HG03103 (cell line): ENCODE results near the gene BDH2.

Source experiments
- ATAC-seq: cut with Tn5 transposase; IDR thresholded peaks from one replicate; pipeline ENCODE4 v1.9.1; 2021; ENCODE audit warnings: low read depth; ENCODE audit not compliant: unreplicated experiment

Gene BDH2

DNA sequence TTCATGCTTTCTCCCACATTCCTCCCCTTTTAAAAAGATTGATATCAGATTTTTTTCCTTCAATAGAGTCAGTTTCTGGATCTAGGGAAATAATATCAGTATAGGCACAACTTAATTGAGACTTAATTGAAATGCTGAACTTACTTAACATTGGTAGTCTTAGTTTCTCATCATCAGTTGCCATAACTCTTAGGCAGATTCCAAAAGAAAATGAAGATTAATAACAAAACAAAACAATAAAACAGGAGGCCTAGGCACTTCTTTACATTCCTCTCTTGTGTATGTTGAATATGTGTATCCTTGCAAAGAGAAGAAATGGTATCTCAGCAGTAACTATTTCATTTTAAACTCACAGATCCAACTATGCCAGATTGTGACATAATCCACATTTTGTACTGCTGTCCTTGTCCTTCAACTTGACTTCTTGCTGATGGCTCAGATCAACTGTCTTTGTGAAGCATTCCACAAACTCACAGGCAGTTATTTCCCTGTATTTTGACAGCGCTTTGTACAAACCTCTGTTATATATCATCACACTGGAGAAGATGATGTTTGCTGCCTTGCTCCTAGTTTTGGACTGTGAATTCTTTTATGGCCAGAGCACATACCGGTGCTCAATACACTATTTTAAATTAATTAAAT, 14.0 kb downstream of the BDH2 start:
- no peak for ATAC-seq

DNA sequence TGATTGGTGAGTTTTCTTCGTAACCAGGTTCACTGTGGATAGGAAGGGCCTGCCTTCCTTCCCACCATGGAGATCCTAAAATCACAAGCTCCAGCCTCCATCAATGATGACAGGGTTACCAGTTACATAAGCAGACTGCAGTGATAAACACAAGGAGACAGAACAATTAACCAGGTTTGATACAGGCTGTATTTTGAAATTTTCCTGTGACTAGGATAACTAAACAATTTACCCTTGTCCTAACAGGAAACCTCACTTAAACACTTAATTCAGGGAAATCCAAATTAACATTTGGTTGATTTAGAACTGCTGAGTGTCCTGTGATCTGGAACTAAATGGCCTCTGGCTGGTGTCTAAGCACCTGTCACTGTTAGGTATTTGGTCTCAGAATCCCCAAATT, 20.0 kb downstream of the BDH2 start:
- no peak for ATAC-seq

DNA sequence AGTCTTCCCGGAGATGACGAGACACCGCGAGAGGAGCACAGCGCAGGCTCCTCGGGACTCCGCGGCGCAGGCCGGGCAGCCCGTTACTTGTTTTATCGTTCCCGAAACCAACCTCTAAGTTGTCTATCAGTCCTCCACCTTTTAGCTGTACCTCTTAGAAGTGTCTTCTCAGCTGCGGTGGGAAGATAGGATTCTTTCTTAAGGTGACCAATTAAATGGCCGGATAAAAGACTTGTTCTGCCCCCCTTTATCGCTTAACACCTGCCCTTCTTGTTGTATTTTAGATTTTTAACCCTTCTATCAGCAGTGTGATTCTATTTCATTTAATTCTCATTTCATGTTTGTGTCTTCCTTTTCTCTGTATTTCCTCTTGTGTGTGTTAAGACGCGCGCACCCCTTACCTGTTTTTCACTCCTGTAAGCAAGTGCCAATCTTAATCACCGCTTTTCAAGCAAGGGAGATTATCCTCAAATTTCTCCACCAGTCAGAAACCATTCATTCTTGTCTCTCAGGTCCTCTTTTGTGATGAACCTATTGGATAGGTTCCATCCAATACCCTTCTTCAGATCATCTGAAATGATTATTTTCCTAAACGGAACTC, 22.8 kb downstream of the BDH2 start, which contains the start of gene SLC9B2:
Gene SLC9B2 (minus strand): TSS at position 15 of the 601 bp plus-strand sequence. CDS start 9,211 bp downstream, outside the sequence.
- ATAC-seq = peak; percentile 34

DNA sequence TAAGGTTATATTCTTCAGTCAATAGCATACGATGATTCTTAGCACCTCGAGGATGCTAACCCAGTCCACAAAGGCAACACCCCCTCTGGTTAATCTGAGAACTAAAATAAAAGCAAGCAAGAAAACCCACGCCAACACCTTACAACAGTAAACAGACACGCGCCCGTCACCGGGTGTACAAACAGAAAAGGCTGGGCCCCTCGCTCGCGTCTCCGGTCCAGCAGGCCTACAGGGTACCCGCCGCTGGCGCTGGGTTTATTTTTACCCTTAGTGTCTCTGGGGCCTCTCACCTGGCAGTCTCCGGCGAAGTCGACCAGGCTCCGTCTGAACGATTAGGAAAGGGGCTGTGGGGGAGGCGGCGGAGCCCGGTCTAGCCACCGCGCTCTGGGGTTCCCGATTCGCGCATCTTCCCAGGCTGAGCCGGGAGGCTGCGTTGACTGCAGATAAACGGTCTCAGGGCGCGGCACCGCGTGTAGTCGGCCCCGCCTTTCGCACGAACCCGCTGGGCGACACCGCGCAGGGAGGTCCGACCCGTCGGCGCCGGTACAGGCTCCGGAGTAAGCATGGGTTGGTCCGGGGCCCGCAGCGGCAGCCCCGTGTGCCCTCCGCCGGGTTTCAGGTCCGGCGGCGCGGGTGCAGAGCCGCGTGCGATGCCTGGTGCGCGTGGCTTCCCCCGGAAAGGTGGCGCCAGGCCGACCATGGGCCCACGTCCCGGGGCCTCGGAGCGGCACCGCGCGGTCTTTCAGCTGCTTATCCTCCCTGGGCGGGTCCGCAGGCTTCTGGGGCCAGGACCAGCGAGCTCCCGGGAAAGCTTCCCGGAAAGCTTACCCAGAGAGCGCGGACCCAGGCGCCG, 23.5 kb downstream of the BDH2 start:
- ATAC-seq = peak; percentile 43

DNA sequence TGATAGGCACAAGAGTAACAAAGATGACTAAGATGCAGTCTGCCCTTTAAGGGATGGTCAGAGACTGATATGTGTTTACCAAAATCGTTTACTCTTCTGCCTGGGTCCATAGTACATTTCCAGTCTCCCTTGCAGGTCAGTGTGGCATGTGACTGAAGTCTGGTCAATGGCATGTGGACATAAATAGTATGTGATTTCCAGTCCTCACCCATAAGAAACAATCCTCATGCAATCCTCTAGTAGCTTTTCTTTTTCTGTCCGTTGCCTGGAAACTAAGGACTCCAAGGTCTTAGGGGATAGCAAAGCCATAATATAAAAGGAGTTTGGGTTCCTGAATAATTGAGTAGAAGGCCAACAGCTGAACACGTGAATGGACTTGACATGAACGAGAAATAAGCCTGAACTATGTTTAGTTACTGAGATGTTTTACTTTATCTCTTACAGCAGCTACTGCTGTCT, 24.2 kb downstream of the BDH2 start:
- no peak for ATAC-seq

DNA sequence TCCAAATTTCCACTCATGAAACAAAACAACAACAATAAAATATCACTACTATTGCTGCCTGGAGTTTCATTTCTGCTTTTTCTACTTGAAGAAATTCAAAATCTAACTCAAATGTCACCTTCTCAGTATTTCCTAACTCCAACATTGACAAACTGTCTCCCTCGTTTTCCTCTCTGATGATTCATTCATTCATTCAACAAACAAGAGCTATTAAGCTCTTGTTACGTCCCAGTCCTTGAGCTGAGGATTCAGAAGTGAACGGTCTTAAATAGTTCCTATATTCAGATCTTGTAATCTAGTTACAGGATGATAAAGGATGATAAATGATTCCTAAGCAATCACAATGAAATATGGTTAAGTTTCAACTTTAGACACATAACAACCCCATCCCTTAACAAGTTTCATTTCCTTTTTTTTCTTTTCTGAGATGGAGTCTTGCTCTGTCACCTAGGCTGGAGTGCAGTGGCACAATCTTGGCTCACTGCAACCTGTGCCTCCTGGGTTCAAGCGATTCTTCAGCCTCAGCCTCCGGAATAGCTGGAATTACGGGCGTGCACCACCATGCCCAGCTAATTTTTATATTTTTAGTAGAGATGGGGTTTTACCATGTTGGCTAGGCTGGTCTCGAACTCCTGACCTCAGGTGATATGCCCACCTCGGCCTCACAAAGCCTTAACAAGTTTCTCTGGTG, 24.7 kb downstream of the BDH2 start:
- no peak for ATAC-seq

DNA sequence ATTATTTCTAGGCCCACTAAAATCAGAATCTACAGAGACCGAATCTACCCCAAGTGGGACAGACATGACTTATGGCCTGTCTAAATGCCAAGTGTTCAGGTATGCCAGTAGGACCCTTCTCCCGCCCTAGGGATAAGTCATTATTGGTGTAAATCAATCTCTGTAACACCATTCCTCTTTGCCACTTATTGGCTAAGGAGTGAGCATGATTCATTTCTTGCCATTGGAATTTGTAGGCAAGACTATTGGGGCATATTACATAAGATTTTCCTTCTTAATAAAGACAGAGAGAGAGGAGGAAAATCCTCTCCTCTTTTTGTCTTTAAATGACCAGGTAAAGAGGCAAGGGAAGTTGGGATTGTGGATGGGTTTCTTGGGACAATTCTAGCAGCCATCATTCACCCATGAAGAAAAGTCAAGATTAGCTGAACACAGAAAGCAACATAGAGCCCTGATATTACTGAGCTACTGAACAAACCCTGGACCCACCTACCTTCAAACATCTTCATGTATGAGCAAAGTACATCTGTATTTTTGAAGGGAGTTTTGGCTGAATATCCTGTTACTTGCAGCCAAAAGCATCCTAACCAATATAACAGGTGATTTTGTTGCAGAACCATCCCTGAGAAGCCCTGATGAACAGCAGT, 25.7 kb downstream of the BDH2 start:
- no peak for ATAC-seq

DNA sequence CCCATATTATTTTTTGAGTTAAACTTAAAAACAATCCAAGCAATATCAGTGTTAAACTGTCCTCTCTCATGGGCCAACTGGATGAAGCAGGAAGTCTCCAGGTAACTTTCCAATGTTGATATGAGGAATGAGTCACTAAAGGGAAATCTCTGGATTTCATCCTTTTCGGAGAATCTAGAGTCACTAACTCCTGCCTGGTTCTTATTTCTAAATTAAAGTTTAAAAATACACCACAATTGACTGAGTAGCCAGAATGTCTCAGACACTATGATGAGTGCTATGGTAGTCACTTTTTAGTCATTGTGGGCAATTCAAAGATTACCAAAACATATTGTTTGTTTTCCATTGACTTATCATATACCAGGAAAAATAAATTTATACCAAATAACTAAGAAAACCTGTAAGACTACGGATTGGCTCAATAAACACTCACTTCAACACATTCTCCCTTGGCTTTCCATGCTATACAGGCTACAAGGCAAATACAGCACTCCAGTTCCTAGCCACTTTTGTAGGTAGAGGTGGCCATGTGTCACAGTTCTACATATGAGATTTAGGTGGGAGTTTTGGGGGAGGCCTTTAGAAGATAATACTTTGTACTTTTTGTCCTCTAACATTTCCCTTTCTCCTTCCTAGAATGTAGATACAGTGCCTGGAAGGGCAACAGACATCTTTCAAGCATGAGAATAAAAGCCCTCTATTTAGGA, 31.6 kb downstream of the BDH2 start:
- ATAC-seq = no peak

DNA sequence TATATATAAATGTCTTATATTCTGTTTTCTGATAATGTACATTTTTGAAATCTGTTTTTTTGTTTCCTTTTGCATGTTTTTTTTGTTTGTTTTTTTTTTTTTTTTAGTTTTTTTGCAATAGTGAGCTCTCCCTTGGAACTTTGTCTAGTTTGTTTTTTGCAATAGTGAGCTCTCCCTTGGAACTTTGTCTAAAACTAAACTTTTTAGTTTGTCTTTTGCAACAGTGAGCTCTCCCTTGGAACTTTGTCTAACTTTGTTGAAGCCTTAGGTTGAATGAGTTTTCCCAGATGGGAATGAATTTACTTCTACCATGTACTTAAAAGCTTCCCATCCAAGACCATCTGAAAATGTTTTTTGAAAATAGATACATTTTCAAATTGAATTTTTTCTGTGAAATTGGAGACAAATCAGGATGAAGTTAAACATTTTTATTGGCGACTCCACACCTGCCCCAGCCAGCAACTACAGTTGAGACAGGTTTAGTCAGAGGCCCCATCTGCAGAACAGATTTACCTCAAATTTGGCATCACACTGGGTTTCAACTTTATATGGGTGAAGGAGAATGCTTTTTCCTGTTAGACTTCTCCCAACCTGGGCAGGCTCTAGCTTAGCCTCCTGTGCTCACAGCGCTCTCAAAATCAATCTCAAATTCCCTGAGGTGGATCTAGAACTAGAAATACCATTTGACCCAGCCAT, 39.0 kb downstream of the BDH2 start:
- ATAC-seq = no peak

DNA sequence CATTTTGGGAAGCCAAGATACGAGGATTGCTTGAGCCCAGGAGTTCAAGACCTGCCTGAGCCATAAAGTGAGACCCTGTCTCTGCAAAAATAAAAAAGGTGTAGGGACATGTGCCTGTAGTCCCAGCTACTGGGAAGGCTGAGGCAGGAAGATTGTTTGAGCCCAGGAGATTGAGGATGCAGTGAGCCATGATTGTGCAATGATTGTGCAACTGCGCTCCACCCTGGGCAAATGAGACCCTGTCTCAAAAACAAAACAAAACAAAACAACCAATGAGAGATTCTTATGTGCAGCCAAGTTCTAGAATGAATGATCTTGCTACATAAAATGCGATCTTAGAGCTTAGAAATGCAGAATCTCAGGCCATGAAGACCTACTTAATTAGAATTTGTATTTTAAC, 45.6 kb downstream of the BDH2 start:
- ATAC-seq = no peak

DNA sequence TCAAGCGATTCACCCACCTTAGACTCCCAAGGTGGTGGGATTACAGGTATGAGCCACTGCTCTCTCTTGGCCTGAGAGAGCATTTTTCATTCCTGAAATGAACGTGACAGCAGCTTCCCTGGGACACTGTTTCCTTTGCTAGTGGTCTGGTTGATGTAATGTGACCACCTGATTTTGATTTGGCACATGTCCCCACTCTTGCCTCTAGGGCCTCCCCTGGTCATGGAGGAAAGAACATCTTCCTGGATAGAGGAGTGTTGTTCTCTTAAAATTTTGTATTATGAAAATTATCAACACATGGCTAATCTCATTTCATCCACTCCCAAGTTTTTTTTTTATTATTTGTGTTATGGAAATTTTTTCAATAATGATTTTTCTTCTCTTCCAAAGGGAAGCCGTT, 46.9 kb downstream of the BDH2 start:
- ATAC-seq = no peak

DNA sequence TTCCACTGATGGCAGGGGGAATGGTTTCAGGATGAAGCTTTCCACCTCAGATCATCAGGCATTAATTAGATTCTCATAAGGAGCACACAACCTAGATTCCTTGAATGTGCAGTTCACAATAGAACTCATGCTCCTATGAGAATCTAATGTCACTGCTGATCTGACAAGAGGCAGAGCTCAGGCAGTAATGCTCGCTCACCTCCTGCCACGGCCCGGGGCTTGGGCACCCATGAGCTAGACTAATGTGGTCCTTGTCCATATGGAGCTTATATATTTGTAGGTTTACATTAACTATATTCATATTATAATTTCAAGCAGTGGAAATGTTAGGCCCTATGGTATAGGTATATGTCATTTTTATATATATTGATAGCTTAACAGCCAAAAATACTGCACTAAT, 47.5 kb downstream of the BDH2 start:
- no peak for ATAC-seq

DNA sequence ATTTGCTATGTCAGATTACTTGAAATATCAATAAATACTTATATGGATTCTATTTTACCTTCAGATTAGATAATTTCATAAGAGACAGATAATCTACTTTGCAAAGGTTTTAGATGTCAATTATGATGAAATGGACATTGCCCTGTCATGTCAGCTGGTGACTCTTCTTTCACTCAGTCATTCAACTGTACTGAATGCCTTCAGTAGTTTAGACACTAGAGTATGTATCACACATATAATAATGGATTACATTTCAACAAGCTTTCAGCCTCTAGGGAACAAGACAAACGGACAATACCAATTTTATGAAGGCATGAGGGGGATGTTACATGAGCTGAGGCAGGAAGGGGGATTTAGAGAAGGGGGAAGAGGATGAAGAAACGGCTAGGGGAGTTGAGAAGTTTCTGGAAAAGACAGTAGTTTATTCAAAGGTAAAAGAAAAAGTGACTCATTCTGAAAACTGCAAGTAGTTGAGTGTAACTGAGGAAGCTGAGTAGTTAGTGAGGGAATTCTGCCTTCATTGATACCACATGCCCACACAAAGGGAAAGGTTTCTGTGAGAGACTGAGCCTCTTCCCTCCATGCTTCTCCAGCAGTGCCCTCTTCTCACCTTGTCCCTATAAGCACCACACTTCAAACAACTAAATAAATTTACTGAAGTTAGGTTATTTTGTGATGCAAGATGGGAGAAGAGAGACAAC, 48.7 kb downstream of the BDH2 start:
- no peak for ATAC-seq

DNA sequence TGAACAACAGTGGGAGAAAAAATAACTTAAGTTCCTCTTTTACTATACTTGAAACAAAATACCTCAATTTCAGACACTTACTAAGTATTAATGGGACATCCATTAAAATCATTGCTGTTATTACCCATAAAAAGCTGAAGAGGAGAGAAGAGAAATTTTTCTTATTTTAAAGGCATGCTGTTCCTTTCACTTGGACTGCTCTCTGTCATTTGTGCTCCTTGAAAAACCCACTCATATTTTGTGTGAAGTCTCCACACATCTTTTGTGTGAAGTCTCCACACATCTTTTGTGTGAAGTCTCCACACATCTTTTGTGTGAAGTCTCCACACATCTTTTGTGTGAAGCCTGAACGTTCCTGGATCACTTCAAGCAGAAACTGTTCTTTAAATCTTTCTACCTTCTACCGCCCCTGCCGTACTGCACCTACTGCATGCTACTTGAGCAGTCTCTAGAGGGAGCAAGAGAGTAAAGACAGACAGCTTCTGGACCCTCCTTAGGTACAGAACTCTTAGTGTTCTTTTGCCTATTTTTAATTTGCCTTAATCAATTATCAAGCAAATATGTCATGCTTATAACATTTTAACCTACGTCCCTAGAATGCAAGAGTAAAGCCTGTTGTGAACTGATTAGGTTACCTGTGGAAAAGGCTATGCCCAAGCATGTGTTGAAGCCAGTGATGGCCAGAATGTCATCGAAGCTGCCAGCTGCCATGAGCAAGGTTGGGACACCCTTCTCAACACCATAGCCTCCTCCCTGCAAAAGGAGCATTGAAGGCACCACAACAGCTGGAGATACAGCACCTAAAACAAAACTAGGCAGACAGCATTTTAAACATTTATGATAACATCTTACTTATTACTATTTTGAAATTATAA, 53.0 kb downstream of the BDH2 start:
- peak; percentile 94 for ATAC-seq

DNA sequence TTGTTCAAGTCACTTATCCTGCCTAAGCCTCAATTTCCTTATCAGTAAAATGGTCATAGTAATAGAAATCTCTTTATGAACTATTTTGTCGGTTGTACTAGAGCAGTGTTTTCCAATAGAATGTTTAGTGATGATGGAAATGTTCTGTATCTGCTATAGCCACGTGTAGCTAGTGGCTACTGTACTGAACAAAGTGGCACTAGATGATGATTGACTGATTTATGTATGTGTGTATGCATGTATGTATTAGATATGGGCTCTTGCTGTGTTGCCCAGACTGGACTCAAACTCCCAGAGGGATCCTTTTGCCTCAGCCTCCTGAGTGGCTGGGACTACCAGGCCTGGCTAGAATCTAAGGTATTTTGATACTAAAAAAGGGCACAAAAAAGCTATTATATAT, 55.5 kb downstream of the BDH2 start:
- no peak for ATAC-seq

DNA sequence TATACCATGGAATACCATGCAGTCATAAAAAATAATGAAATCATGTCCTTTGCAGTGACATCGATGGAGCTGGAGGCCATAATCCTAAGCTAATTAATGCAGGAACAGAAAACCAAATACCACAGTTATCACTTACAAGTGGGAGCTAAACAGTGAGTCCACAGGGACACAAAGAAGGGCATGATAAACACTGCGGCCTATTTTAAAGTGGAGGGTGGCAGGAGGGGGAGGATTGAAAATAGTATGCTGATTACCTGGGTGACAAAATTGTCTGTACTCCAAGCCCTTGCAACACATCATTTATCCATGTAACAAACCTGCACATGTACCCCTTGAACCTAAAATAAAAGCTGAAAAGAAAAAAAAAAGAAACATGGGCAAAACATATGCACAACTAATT, 63.5 kb downstream of the BDH2 start:
- ATAC-seq = no peak

DNA sequence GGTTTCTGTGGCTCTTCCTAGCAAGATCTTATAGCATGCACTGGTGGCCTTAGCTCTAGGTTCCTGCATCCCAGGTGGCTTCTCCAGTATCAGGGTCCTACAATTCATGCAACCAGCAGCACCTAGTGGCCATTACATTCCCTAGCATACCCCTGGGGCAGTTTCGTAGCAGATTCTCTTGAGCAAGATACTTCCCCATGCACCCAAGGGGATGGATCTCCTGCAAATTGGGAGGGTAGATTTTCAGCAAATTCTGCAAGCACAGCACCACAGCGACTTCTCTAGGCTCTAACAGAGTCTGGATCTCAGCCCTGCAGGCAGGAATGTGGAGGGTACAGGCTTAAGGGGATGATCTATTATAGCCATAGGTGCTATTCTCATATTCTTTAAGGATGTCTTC, 67.1 kb downstream of the BDH2 start:
- peak; percentile 85 for ATAC-seq

DNA sequence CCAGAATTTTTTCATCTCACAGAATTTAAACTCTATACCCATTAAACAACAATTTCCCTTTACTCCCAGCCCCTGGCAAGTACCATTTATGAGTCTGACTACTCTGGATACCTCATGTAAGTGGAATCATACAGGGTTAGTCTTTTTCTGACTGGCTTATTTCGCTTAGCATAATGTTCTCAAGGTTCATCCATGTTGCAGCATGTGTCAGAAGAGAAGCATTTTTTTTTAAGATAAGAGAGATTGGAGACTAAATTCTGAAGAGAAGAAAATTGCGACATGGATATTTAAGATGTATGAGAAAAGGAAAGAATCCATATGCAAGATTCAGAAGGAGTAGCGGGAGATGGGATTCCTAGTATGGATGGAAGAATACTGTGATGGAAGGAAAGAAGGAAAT, 68.8 kb downstream of the BDH2 start:
- ATAC-seq = no peak
